H9 (cell line): ENCODE data around the gene ZNF783. TPM values are rescaled to one million over a fixed set of nuclear protein-coding genes. Genes with fewer than 3 reads are reported as not detected.

Experiments used
- DNase-seq: peaks from one replicate; pipeline ENCODE4 v3.0.0-alpha.2; 2017
- H2AFZ ChIP-seq: one replicate; pipeline ENCODE4 v1.6.1; 2013; ENCODE audit warnings: mild to moderate bottlenecking, low read length, control low read depth, moderate library complexity
- H2AK5ac ChIP-seq: 2 replicates; pipeline ENCODE4 v1.6.1; 2013; ENCODE audit warnings: low read length, control low read depth, mixed read lengths; ENCODE audit not compliant: insufficient read length
- H2BK120ac ChIP-seq: one replicate; pipeline ENCODE4 v1.6.1; 2013; ENCODE audit warnings: low read depth, mild to moderate bottlenecking, low read length, control low read depth, inconsistent platforms; ENCODE audit not compliant: poor library complexity, severe bottlenecking
- H2BK12ac ChIP-seq: 2 replicates; pipeline ENCODE4 v1.6.1; 2013; ENCODE audit warnings: low read length, control low read depth, mixed read lengths, low read depth; ENCODE audit not compliant: insufficient read length
- H2BK15ac ChIP-seq: 2 replicates; pipeline ENCODE4 v1.6.1; 2013; ENCODE audit warnings: low read depth, low read length, control low read depth
- H2BK20ac ChIP-seq: one replicate; pipeline ENCODE4 v1.6.1; 2013; ENCODE audit warnings: low read depth, mild to moderate bottlenecking, low read length, control low read depth, inconsistent platforms; ENCODE audit not compliant: poor library complexity, severe bottlenecking
- H2BK5ac ChIP-seq: 2 replicates; pipeline ENCODE4 v1.6.1; 2013; ENCODE audit warnings: low read length, control low read depth, mixed read lengths; ENCODE audit not compliant: insufficient read length
- H3K14ac ChIP-seq: 2 replicates; pipeline ENCODE4 v1.6.1; 2013; ENCODE audit warnings: low read length, control low read depth; ENCODE audit not compliant: insufficient read depth
- H3K18ac ChIP-seq: 2 replicates; pipeline ENCODE4 v1.6.1; 2013; ENCODE audit warnings: low read depth, mild to moderate bottlenecking, mixed read lengths, low read length, control low read depth; ENCODE audit not compliant: insufficient read length
- H3K23ac ChIP-seq: 2 replicates; pipeline ENCODE4 v1.6.1; 2013; ENCODE audit warnings: low read length, control low read depth, mixed read lengths, low read depth; ENCODE audit not compliant: insufficient read length
- H3K23me2 ChIP-seq: 2 replicates; pipeline ENCODE4 v1.6.1; 2013; ENCODE audit warnings: low read depth, mild to moderate bottlenecking, mixed read lengths, low read length, control low read depth; ENCODE audit not compliant: insufficient read length, poor library complexity, severe bottlenecking
- H3K27ac ChIP-seq: 2 replicates; pipeline ENCODE4 v1.5.1; 2013; ENCODE audit warnings: low read length, control low read depth, mixed read lengths, low read depth; ENCODE audit not compliant: insufficient read length
- H3K27me3 ChIP-seq: 2 replicates; pipeline ENCODE4 v1.6.1; 2013; ENCODE audit warnings: low read length, control low read depth, inconsistent platforms; ENCODE audit not compliant: insufficient read depth
- H3K4ac ChIP-seq: 2 replicates; pipeline ENCODE4 v1.6.1; 2013; ENCODE audit warnings: low read depth, mild to moderate bottlenecking, control low read depth, inconsistent platforms, low read length, moderate library complexity
- H3K4me1 ChIP-seq: 2 replicates; pipeline ENCODE4 v1.6.1; 2013; ENCODE audit warnings: low read length, control low read depth, inconsistent platforms; ENCODE audit not compliant: insufficient read depth
- H3K4me2 ChIP-seq: 2 replicates; pipeline ENCODE4 v1.6.1; 2013; ENCODE audit warnings: low read length, control low read depth, mixed read lengths; ENCODE audit not compliant: insufficient read length, insufficient read depth
- H3K56ac ChIP-seq: 2 replicates; pipeline ENCODE4 v1.6.1; 2013; ENCODE audit warnings: low read depth, mild to moderate bottlenecking, mixed read lengths, low read length, control low read depth; ENCODE audit not compliant: insufficient read length
- H3K79me1 ChIP-seq: 2 replicates; pipeline ENCODE4 v1.6.1; 2013; ENCODE audit warnings: low read depth, mild to moderate bottlenecking, moderate library complexity, low read length, control low read depth, inconsistent platforms; ENCODE audit not compliant: insufficient read depth, poor library complexity, severe bottlenecking
- H3K79me2 ChIP-seq: 2 replicates; pipeline ENCODE4 v1.6.1; 2013; ENCODE audit warnings: low read length, control low read depth, inconsistent platforms; ENCODE audit not compliant: insufficient read depth
- H3K9ac ChIP-seq: 2 replicates; pipeline ENCODE4 v1.6.1; 2013; ENCODE audit warnings: low read length, control low read depth, mixed read lengths; ENCODE audit not compliant: insufficient read length; ENCODE audit errors: extremely low read depth
- H3K9me3 ChIP-seq: one replicate; pipeline ENCODE4 v1.6.1; 2013; ENCODE audit warnings: low read depth, low read length, inconsistent platforms; ENCODE audit not compliant: control insufficient read depth
- H3T11ph ChIP-seq: one replicate; pipeline ENCODE4 v1.6.1; 2013; ENCODE audit warnings: mild to moderate bottlenecking, low read length, control low read depth, inconsistent platforms
- H4K20me1 ChIP-seq: one replicate; pipeline ENCODE4 v1.6.1; 2013; ENCODE audit not compliant: control insufficient read depth, insufficient read length, insufficient read depth
- H4K5ac ChIP-seq: 2 replicates; pipeline ENCODE4 v1.6.1; 2013; ENCODE audit warnings: low read depth, mild to moderate bottlenecking, mixed read lengths, low read length, control low read depth; ENCODE audit not compliant: insufficient read length
- H4K8ac ChIP-seq: replicated peaks from 2 replicates; pipeline ENCODE4 v1.6.1; 2013; ENCODE audit warnings: low read length, control low read depth, mixed read lengths, low read depth; ENCODE audit not compliant: insufficient read length
- H4K91ac ChIP-seq: 2 replicates; pipeline ENCODE4 v1.6.1; 2013; ENCODE audit warnings: low read depth, mild to moderate bottlenecking, moderate library complexity, mixed read lengths, low read length, control low read depth; ENCODE audit not compliant: insufficient read length
- H3K27ac Mint-ChIP-seq, 3 experiments: 2 replicates in 2 of 3; 3 replicates in 1 of 3; pipeline ENCODE4 v1.8.0; 2020 to 2021; ENCODE audit warnings: mixed read lengths in 3 of 3, mild to moderate bottlenecking in 1 of 3, moderate library complexity in 1 of 3
- H3K27me3 Mint-ChIP-seq: 2 replicates; pipeline ENCODE4 v1.8.0; 2021; ENCODE audit warnings: low read depth, mild to moderate bottlenecking, moderate library complexity, mixed read lengths
- H3K36me3 Mint-ChIP-seq, 3 experiments: 2 replicates in 2 of 3; 3 replicates in 1 of 3; pipeline ENCODE4 v1.8.0; 2020 to 2021; ENCODE audit warnings: low read depth in 3 of 3, mixed read lengths in 3 of 3; ENCODE audit not compliant: insufficient read depth in 1 of 3
- H3K4me1 Mint-ChIP-seq, 2 experiments: 2 replicates each; pipeline ENCODE4 v1.8.0; 2020; ENCODE audit warnings: mixed read lengths in 2 of 2
- H3K4me3 Mint-ChIP-seq, 2 experiments: 2 replicates in 1 of 2; 3 replicates in 1 of 2; pipeline ENCODE4 v1.8.0; 2020 to 2021; ENCODE audit warnings: mild to moderate bottlenecking in 2 of 2, mixed read lengths in 2 of 2, moderate library complexity in 1 of 2
- H3K9me3 Mint-ChIP-seq, 2 experiments: 2 replicates in 1 of 2; 3 replicates in 1 of 2; pipeline ENCODE4 v1.8.0; 2020; ENCODE audit warnings: mild to moderate bottlenecking in 2 of 2, mixed read lengths in 2 of 2, moderate library complexity in 1 of 2
- CTCF ChIP-seq: fragments of 200-600 bp; sonication (generic); conservative IDR thresholded peaks from 3 replicates; pipeline ENCODE4 v1.8.0; 2021; ENCODE audit warnings: antibody characterized with exemption, mild to moderate bottlenecking
- WGBS: extraction: QIAGEN DNeasy Blood & Tissue Kit; methylation state at CpG from one replicate; pipeline ENCODE4 v1.1.7; 2013; ENCODE audit warnings: missing lambda C conversion rate, low lambda C conversion rate, mixed read lengths; ENCODE audit not compliant: insufficient read length; ENCODE audit errors: extremely low coverage; 5-methylcytosine and 5-hydroxymethylcytosine counted together
- total RNA-seq: library from RNA; stranded (reverse); gene quantifications from 2 replicates; pipeline ENCODE4 v1.2.1, GENCODE V29; 2021

ZNF783 gene
- total RNA-seq, 1 experiment from 2014 or later: 13.6 TPM

DNA sequence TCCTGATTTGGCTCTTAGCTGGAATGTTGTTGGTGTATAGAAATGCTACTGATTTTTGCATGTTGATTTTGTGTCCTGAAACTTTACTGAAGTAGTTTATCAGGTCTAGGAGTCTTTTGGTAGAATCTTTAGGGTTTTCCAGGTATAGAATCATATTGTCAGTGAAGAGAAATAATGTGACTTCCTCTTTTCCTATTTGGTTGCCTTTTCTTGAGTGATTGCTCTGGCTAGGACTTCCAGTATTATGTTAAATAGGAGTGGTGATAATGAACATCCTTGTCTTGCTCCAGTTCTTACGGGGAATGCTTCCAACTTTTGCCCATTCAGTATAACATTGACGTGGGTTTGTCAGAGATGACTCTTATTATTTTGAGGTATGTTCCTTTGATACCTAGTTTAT is 52.0 kb downstream of the ZNF783 start:
- Histone ChIP-seq H2BK5ac (no peak overlapping the region), H3K79me2 (no peaks in the 10 kb centered on the region), H3K4me1 (no peaks in the 10 kb centered on the region), H3K18ac (no peak overlapping the region), H2BK120ac (no peak overlapping the region), H3K4ac (no peak overlapping the region), H3K79me1 (no peaks in the 10 kb centered on the region), H3K27ac (no peak overlapping the region), H2BK20ac (no peak overlapping the region), H4K8ac (no peak overlapping the region), H3K14ac (no peak overlapping the region), H3K56ac (no peak overlapping the region), H4K91ac (no peak overlapping the region), H2BK12ac (no peak overlapping the region), H3K4me2 (no peak overlapping the region), H4K20me1 (no peaks in the 10 kb centered on the region), H3K23ac (no peak overlapping the region), H3K9ac (no peak overlapping the region), H4K5ac (no peak overlapping the region), H2AK5ac (no peak overlapping the region), H2AFZ (no peak overlapping the region), H3T11ph (no peak overlapping the region), H3K9me3 (no peaks in the 10 kb centered on the region), H3K23me2 (no peaks in the 10 kb centered on the region), H2BK15ac (no peak overlapping the region), H3K27me3 (no peaks in the 10 kb centered on the region)
- no peaks in the 10 kb centered on the region; the same call in none of the 2 replicates for H3K27me3 Mint-ChIP-seq
- H3K27ac Mint-ChIP-seq: no peak overlapping the region
- WGBS: no CpG with 5 or more reads among the region's 2 CpGs
- H3K4me1 Mint-ChIP-seq: peaks cover 0 to 2% of the 10 kb centered on the region in 2 experiments; a peak in 3 of 4 replicates
- no peak for TF ChIP-seq CTCF
- peaks cover 3 to 5% of the 10 kb centered on the region in 2 experiments; a peak in 1 of 5 replicates for H3K9me3 Mint-ChIP-seq
- DNase-seq: no peak
- H3K36me3 Mint-ChIP-seq: no peaks in the 10 kb centered on the region; a peak in 1 of 7 replicates
- H3K4me3 Mint-ChIP-seq: no peak overlapping the region
